Amniotic stem cell (primary cell): ENCODE measurements around the gene TENM3.

Experiments used
- DNase-seq: peaks from one replicate; lab custom pipeline; 2025; lab: John Stamatoyannopoulos, UW

TENM3 gene

GRCh38 chr4:182291175-182291574, 48.0 kb downstream of the TENM3 start:
- no peak for DNase-seq

GRCh38 chr4:182291597-182292270, 48.5 kb downstream of the TENM3 start:
- no peak for DNase-seq

- no peak for DNase-seq
These were observed 49.4 kb downstream of the TENM3 start for GRCh38 chr4:182292612-182293011.

- no peak for DNase-seq
These were observed 50.6 kb downstream of the TENM3 start for GRCh38 chr4:182293691-182294255.

GRCh38 chr4:182294451-182294850, 51.2 kb downstream of the TENM3 start:
- DNase-seq, result no peak

- DNase-seq, result no peak
These were observed 54.5 kb downstream of the TENM3 start for GRCh38 chr4:182297659-182298058.

GRCh38 chr4:182301736-182302135, 58.5 kb downstream of the TENM3 start:
- DNase-seq, result no peak

- no peak for DNase-seq
These were observed 60.6 kb downstream of the TENM3 start for GRCh38 chr4:182303847-182304246.

GRCh38 chr4:182306792-182307507, 63.7 kb downstream of the TENM3 start:
- peak; percentile 17 for DNase-seq

GRCh38 chr4:182307746-182308145, 64.5 kb downstream of the TENM3 start:
- peak; percentile 57 for DNase-seq

- no peak for DNase-seq
These were observed 66.7 kb downstream of the TENM3 start for GRCh38 chr4:182309877-182310276.

- DNase-seq, result no peak
These were observed 67.1 kb downstream of the TENM3 start for GRCh38 chr4:182310316-182310715.

GRCh38 chr4:182310962-182311361, 67.8 kb downstream of the TENM3 start:
- DNase-seq, result no peak

GRCh38 chr4:182314537-182314936, 71.3 kb downstream of the TENM3 start:
- DNase-seq, result no peak

- DNase-seq, result no peak
These were observed 75.1 kb downstream of the TENM3 start for GRCh38 chr4:182318256-182318655.

GRCh38 chr4:182320092-182320491, 76.9 kb downstream of the TENM3 start:
- no peak for DNase-seq

- no peak for DNase-seq
These were observed 77.4 kb downstream of the TENM3 start for GRCh38 chr4:182320580-182320979.

GRCh38 chr4:182324282-182324681, 81.1 kb downstream of the TENM3 start:
- no peak for DNase-seq

GRCh38 chr4:182325397-182325796, 82.2 kb downstream of the TENM3 start:
- no peak for DNase-seq

- DNase-seq, result no peak
These were observed 82.7 kb downstream of the TENM3 start for GRCh38 chr4:182325848-182326255.

GRCh38 chr4:182328505-182328904, 85.3 kb downstream of the TENM3 start:
- DNase-seq, result no peak

- DNase-seq, result no peak
These were observed 94.2 kb downstream of the TENM3 start for GRCh38 chr4:182337366-182337765.

GRCh38 chr4:182338063-182338462, 94.9 kb downstream of the TENM3 start:
- no peak for DNase-seq
